SK-N-SH (cell line): ENCODE data around the gene MAPKAP1. TPM values are rescaled to one million over a fixed set of nuclear protein-coding genes. Genes with fewer than 3 reads are reported as not detected.

Experiments
- CTCF ChIA-PET: fragments of 300-600, 350-600 bp; formaldehyde crosslinking; extraction: SDS; loops from one replicate; lab custom pipeline; 2021; lab: Yijun Ruan, JAX
- POLR2A ChIA-PET: fragments of 350-600 bp; sonication (Branson Sonifier 250); formaldehyde crosslinking; extraction: SDS; loops from one replicate; lab custom pipeline; 2020; ENCODE audit warnings: antibody characterized with exemption, inconsistent platforms; lab: Yijun Ruan, JAX
- DNase-seq: peaks from one replicate; pipeline ENCODE4 v3.0.0; 2012
- H2AFZ ChIP-seq: fragments of 200-600 bp; sonication (generic); 2 replicates; pipeline ENCODE4 v1.8.1; 2016; ENCODE audit warnings: antibody characterized with exemption, mild to moderate bottlenecking, low read depth
- H3F3A ChIP-seq: fragments of 200-600 bp; sonication (generic); replicated peaks from 2 replicates; pipeline ENCODE3; 2016; ENCODE audit warnings: antibody characterized with exemption, mild to moderate bottlenecking; ENCODE audit not compliant: insufficient read depth
- H3K27ac ChIP-seq, 2 experiments: fragments of 200-500 bp in 1 of 2; fragments of 200-600 bp in 1 of 2; sonication (Bioruptor generic) in 1 of 2; sonication (generic), shearing (Covaris generic) in 1 of 2; 2 replicates each; pipeline versions ENCODE4 v1.5.1 to v1.6.1; 2014 to 2016; ENCODE audit warnings: low read depth in 2 of 2, inconsistent platforms in 1 of 2, low read length in 1 of 2, mild to moderate bottlenecking in 1 of 2, mixed read lengths in 1 of 2
- H3K27me3 ChIP-seq: fragments of 200-600 bp; sonication (generic), shearing (Covaris generic); 2 replicates; pipeline ENCODE4 v1.6.1; 2016; ENCODE audit warnings: mixed run types; ENCODE audit not compliant: insufficient read depth
- H3K36me3 ChIP-seq, 2 experiments: fragments of 200-500 bp in 1 of 2; fragments of 200-600 bp in 1 of 2; sonication (Bioruptor generic) in 1 of 2; sonication (generic) in 1 of 2; replicated peaks in 1 of 2; 2 replicates each; pipeline versions ENCODE3 to v1.5.1; 2014 to 2016; ENCODE audit warnings: low read length in 1 of 2, mild to moderate bottlenecking in 1 of 2; ENCODE audit not compliant: insufficient read depth in 2 of 2, control insufficient read depth in 1 of 2
- H3K4me1 ChIP-seq, 2 experiments: fragments of 200-500 bp in 1 of 2; fragments of 200-600 bp in 1 of 2; sonication (Bioruptor generic) in 1 of 2; sonication (generic), shearing (Covaris generic) in 1 of 2; 2 replicates each; pipeline versions ENCODE4 v1.5.1 to v1.6.1; 2014 to 2016; ENCODE audit warnings: low read depth in 1 of 2, low read length in 1 of 2, mixed run types in 1 of 2; ENCODE audit not compliant: insufficient read depth in 2 of 2, control insufficient read depth in 1 of 2
- H3K4me2 ChIP-seq: fragments of 200-600 bp; sonication (generic), shearing (Covaris generic); 2 replicates; pipeline ENCODE4 v1.6.1; 2017; ENCODE audit warnings: mixed run types
- H3K4me3 ChIP-seq, 2 experiments: fragments of 200-500 bp in 1 of 2; fragments of 200-600 bp in 1 of 2; sonication (Bioruptor generic) in 1 of 2; sonication (generic), shearing (Covaris generic) in 1 of 2; 2 replicates each; pipeline versions ENCODE4 v1.5.1 to v1.8.1; 2014 to 2016; ENCODE audit warnings: low read depth in 2 of 2, inconsistent platforms in 1 of 2, low read length in 1 of 2, mild to moderate bottlenecking in 1 of 2, mixed read lengths in 1 of 2, moderate library complexity in 1 of 2
- H3K79me2 ChIP-seq: fragments of 200-600 bp; sonication (generic); 2 replicates; pipeline ENCODE4 v1.8.1; 2017; ENCODE audit warnings: mild to moderate bottlenecking; ENCODE audit not compliant: insufficient read depth
- H3K9ac ChIP-seq: fragments of 200-600 bp; sonication (generic); 2 replicates; pipeline ENCODE4 v1.6.1; 2017; ENCODE audit warnings: mixed run types
- H3K9me2 ChIP-seq: fragments of 200-600 bp; sonication (generic); 2 replicates; pipeline ENCODE4 v1.6.1; 2017; ENCODE audit warnings: mixed run types
- H3K9me3 ChIP-seq: fragments of 200-600 bp; sonication (generic); 2 replicates; pipeline ENCODE4 v1.6.1; 2017; ENCODE audit warnings: mixed run types, mild to moderate bottlenecking, moderate library complexity
- H4K20me1 ChIP-seq: fragments of 200-600 bp; sonication (generic); 2 replicates; pipeline ENCODE4 v1.6.1; 2017; ENCODE audit warnings: mild to moderate bottlenecking, mixed run types; ENCODE audit not compliant: insufficient read depth
- ELF1 ChIP-seq: IDR thresholded peaks from 2 replicates; pipeline ENCODE4 v1.4.0; 2012
- EP300 ChIP-seq, 2 experiments: IDR thresholded peaks; 2 replicates each; pipeline versions ENCODE4 v1.4.0 to v1.6.1; 2012; ENCODE audit warnings: borderline replicate concordance in 1 of 2, low read depth in 1 of 2, low read length in 1 of 2
- EZH2phosphoT487 ChIP-seq: fragments of 200-600 bp; sonication (generic); IDR thresholded peaks from 2 replicates; pipeline ENCODE4 v1.6.1; 2017; ENCODE audit warnings: low read depth, mixed run types, mild to moderate bottlenecking, antibody characterized with exemption, moderate library complexity, borderline replicate concordance
- GATA2 ChIP-seq: sonication (generic); formaldehyde crosslinking; IDR thresholded peaks from 2 replicates; pipeline ENCODE4 v1.5.0; 2020; ENCODE audit warnings: mild to moderate bottlenecking, missing genetic modification reagents
- IRF3 ChIP-seq: fragments of 150-350 bp; IDR thresholded peaks from 2 replicates; pipeline ENCODE4 v1.6.1; 2016; ENCODE audit warnings: mild to moderate bottlenecking, low read depth, low read length
- MXI1 ChIP-seq: IDR thresholded peaks from 2 replicates; pipeline ENCODE4 v1.6.1; 2012; ENCODE audit warnings: mild to moderate bottlenecking, low read depth, low read length, improper control_type of control experiment
- NFIC ChIP-seq: IDR thresholded peaks from 2 replicates; pipeline ENCODE4 v1.4.0; 2012; ENCODE audit warnings: borderline replicate concordance
- RCOR1 ChIP-seq: fragments of 150-350 bp; IDR thresholded peaks from 2 replicates; pipeline ENCODE4 v1.6.1; 2017; ENCODE audit warnings: antibody characterized with exemption, low read length
- REST ChIP-seq: IDR thresholded peaks from 2 replicates; pipeline ENCODE4 v1.6.1; 2012; ENCODE audit warnings: mild to moderate bottlenecking, low read depth, low read length, moderate library complexity
- TAF1 ChIP-seq: IDR thresholded peaks from 2 replicates; pipeline ENCODE4 v1.6.1; 2012; ENCODE audit warnings: low read depth, mild to moderate bottlenecking, low read length, moderate library complexity, borderline replicate concordance
- YY1 ChIP-seq: IDR thresholded peaks from 2 replicates; pipeline ENCODE4 v1.4.0; 2012; ENCODE audit warnings: low read depth, mild to moderate bottlenecking
- WGBS: methylation state at CpG from one replicate; pipeline ENCODE4 v1.1.6; 2017; ENCODE audit warnings: low lambda C conversion rate; 5-methylcytosine and 5-hydroxymethylcytosine counted together
- polyA plus RNA-seq, 3 experiments: library from polyadenylated mRNA; depleted of rRNA; stranded (reverse); fragments of >200 nt; gene quantifications; 2 replicates each; pipeline ENCODE4 v1.2.3, GENCODE V29; 2012

Gene MAPKAP1
- polyA plus RNA-seq, 1 of the 3 experiments (the other 2 are of a cell fraction) = 117 TPM

GRCh38 chr9:125544988-125545651 is 161.9 kb downstream of the MAPKAP1 start (continued):
- peak; percentile 63 for TF ChIP-seq REST

- ChIA-PET POLR2A (no interaction called here), CTCF (interaction anchor here (0.5 to 2.1 kb wide), 6 partner anchors 9 to 947 kb away, joined by 3 to 11 read pairs (median 4); partner anchors contain the start of gene MAPKAP1)
- H2AFZ ChIP-seq = no peak overlapping the region
- no peaks in the 10 kb centered on the region for H3K9me2 ChIP-seq
- H3K27ac ChIP-seq = peak overlapping the region; percentile 70 to 90; a peak in 3 of 4 replicates
- H3K4me3 ChIP-seq = no peak overlapping the region
- peak overlapping the region; percentile 13; the same call in 1 of the 2 replicates for H3K4me2 ChIP-seq
- no peaks in the 10 kb centered on the region for H3K9me3 ChIP-seq
- no peaks in the 10 kb centered on the region for H3K27me3 ChIP-seq
- no peak for DNase-seq
- no peaks in the 10 kb centered on the region; the same call in 1 of the 2 replicates for H4K20me1 ChIP-seq
- WGBS = 98% methylated on average over 4 of the region's 4 CpGs
- peaks cover 17% of the 10 kb centered on the region; the same call in 1 of the 2 replicates for H3K79me2 ChIP-seq
- no peak for TF ChIP-seq IRF3
- no peak for TF ChIP-seq GATA2
- TF ChIP-seq NFIC = no peak
- TF ChIP-seq MXI1 = no peak
- no peak for TF ChIP-seq ELF1
- TF ChIP-seq, all 33 proteins: peak for 0
- no peak overlapping the region for H3K9ac ChIP-seq
- peaks cover 27% of the 10 kb centered on the region for H3F3A ChIP-seq
- H3K36me3 ChIP-seq = peaks cover 4 to 12% of the 10 kb centered on the region in 2 experiments
- H3K4me1 ChIP-seq = peaks cover 44 to 46% of the 10 kb centered on the region in 2 experiments
Measured at GRCh38 chr9:125544484-125544883, 162.5 kb downstream of the MAPKAP1 start.

- Histone ChIP-seq H3K4me3 (no peak overlapping the region), H3K9me3 (no peaks in the 10 kb centered on the region), H3K27me3 (no peaks in the 10 kb centered on the region), H3K9ac (no peak overlapping the region), H3K36me3 (peaks cover 3 to 4% of the 10 kb centered on the region in 2 experiments), H3K4me2 (no peak overlapping the region), H3F3A (peaks cover 32% of the 10 kb centered on the region), H3K79me2 (peaks cover 9% of the 10 kb centered on the region; the same call in 1 of the 2 replicates), H3K9me2 (no peaks in the 10 kb centered on the region), H3K4me1 (peaks cover 40 to 53% of the 10 kb centered on the region in 2 experiments), H3K27ac (peak overlapping the region; percentile 57 to 87), H2AFZ (no peak overlapping the region), H4K20me1 (no peaks in the 10 kb centered on the region; the same call in 1 of the 2 replicates)
- WGBS = 32% methylated on average over 12 of the region's 12 CpGs
- POLR2A ChIA-PET = interaction anchor here (1.6 kb wide), 1 partner anchor 204 kb away, joined by 3 read pairs; no protein-coding TSS in a partner anchor
- DNase-seq = peak; percentile 77
- CTCF ChIA-PET = interaction anchor here (0.9 to 5.2 kb wide), 11 partner anchors 10 to 851 kb away, joined by 3 to 26 read pairs (median 3); no protein-coding TSS in a partner anchor
- TF ChIP-seq RCOR1 (peak; percentile 97), REST (no peak), TAF1 (peak; percentile 25; the same call in 1 of the 2 replicates), IRF3 (no peak), ELF1 (no peak), EP300 (IDR thresholded peaks at IDR 0.05; ENCODE audit: borderline replicate concordance in 1 of 2, low read depth in 1 of 2, low read length in 1 of 2) (peak; percentile 70 to 87; a peak in 3 of 4 replicates), EZH2phosphoT487 (no peak), YY1 (no peak)
Measured at GRCh38 chr9:125541840-125542243, 165.2 kb downstream of the MAPKAP1 start.
